Bronchial epithelial cell (primary cell): Measurements from ENCODE around the gene ARAP2. TPM values are rescaled to one million over a fixed set of nuclear protein-coding genes. Genes with fewer than 3 reads are reported as not detected.

Source experiments
- DNase-seq: peaks from one replicate; pipeline ENCODE4 v3.0.0-alpha.2; 2010; ENCODE audit warnings: low read depth
- FAIRE-seq: peaks from 2 replicates; lab custom pipeline; 2011; peaks lifted over from hg19 to GRCh38; lab: Jason Lieb, UNC
- H3K27me3 ChIP-seq: 2 replicates; pipeline ENCODE4 v1.5.1; 2011; ENCODE audit warnings: low read length; ENCODE audit not compliant: control insufficient read depth, insufficient read depth
- H3K36me3 ChIP-seq: 2 replicates; pipeline ENCODE4 v1.5.1; 2011; ENCODE audit warnings: low read length; ENCODE audit not compliant: control insufficient read depth, insufficient read depth
- H3K4me3 ChIP-seq: 2 replicates; pipeline ENCODE4 v1.5.1; 2011; ENCODE audit warnings: mild to moderate bottlenecking, low read depth, low read length, control low read depth
- CTCF ChIP-seq: IDR thresholded peaks from 2 replicates; pipeline ENCODE4 v1.5.1; 2011; ENCODE audit warnings: mild to moderate bottlenecking, moderate library complexity, low read length, control low read depth, inconsistent platforms; ENCODE audit not compliant: insufficient read depth, severe bottlenecking
- total RNA-seq: library from RNA; depleted of rRNA; stranded (reverse); fragments of >200 nt; gene quantifications from 2 replicates; pipeline ENCODE4 v1.2.1, GENCODE V29; 2014

The ARAP2 gene
- total RNA-seq, 1 donor from 2014 or later = 46.3 TPM

- Histone ChIP-seq H3K4me3 (no peak overlapping the region), H3K36me3 (no peaks in the 10 kb centered on the region), H3K27me3 (no peaks in the 10 kb centered on the region)
- DNase-seq = no peak
- TF ChIP-seq CTCF = no peak
- no peak for FAIRE-seq
These were observed 203.0 kb downstream of the ARAP2 start for GRCh38 chr4:36041340-36041739.

- DNase-seq = no peak
- FAIRE-seq = no peak
- H3K36me3 ChIP-seq = no peaks in the 10 kb centered on the region
- no peaks in the 10 kb centered on the region for H3K27me3 ChIP-seq
- H3K4me3 ChIP-seq = no peak overlapping the region
- TF ChIP-seq CTCF = no peak
These were observed 205.3 kb downstream of the ARAP2 start for GRCh38 chr4:36039026-36039425.

- TF ChIP-seq CTCF = no peak
- DNase-seq = no peak
- no peaks in the 10 kb centered on the region for H3K27me3 ChIP-seq
- no peaks in the 10 kb centered on the region for H3K36me3 ChIP-seq
- FAIRE-seq = no peak
- no peak overlapping the region for H3K4me3 ChIP-seq
These were observed 205.8 kb downstream of the ARAP2 start for GRCh38 chr4:36038491-36038890.

GRCh38 chr4:36037127-36037526 is 207.2 kb downstream of the ARAP2 start:
- no peaks in the 10 kb centered on the region for H3K27me3 ChIP-seq
- no peaks in the 10 kb centered on the region for H3K36me3 ChIP-seq
- no peak for TF ChIP-seq CTCF
- DNase-seq (no peak), FAIRE-seq (no peak)
- H3K4me3 ChIP-seq = no peak overlapping the region

GRCh38 chr4:36029951-36030350 is 214.4 kb downstream of the ARAP2 start:
- TF ChIP-seq CTCF = no peak
- FAIRE-seq = no peak
- peak; percentile 65 for DNase-seq
- H3K36me3 ChIP-seq = no peaks in the 10 kb centered on the region
- no peak overlapping the region for H3K4me3 ChIP-seq
- no peaks in the 10 kb centered on the region for H3K27me3 ChIP-seq

- H3K36me3 ChIP-seq = no peaks in the 10 kb centered on the region
- FAIRE-seq = no peak
- no peak for DNase-seq
- no peaks in the 10 kb centered on the region for H3K27me3 ChIP-seq
- no peak overlapping the region for H3K4me3 ChIP-seq
- TF ChIP-seq CTCF = no peak
These were observed 217.1 kb downstream of the ARAP2 start for GRCh38 chr4:36027203-36027602.
